Brain microvascular endothelial cell (primary cell): ENCODE data around the gene DVL2.

Experiments
- DNase-seq: peaks from one replicate; pipeline ENCODE4 v3.0.0-alpha.2; 2020
- H3K27ac ChIP-seq: fragments of 250-450 bp; sonication (Bioruptor Pico); 2 replicates; pipeline ENCODE4 v1.5.1; 2020; ENCODE audit warnings: mild to moderate bottlenecking, moderate library complexity
- H3K27me3 ChIP-seq: fragments of 250-450 bp; sonication (Bioruptor Pico); replicated peaks from 2 replicates; pipeline ENCODE4 v1.5.1; 2020; ENCODE audit warnings: mild to moderate bottlenecking
- H3K36me3 ChIP-seq: fragments of 250-450 bp; sonication (Bioruptor Pico); replicated peaks from 2 replicates; pipeline ENCODE4 v1.5.1; 2020; ENCODE audit warnings: mild to moderate bottlenecking
- H3K4me3 ChIP-seq: 2 replicates; pipeline ENCODE4 v1.5.1; 2011; ENCODE audit warnings: low read depth, mild to moderate bottlenecking, control low read depth, low read length, moderate library complexity
- CTCF ChIP-seq: IDR thresholded peaks from 2 replicates; pipeline ENCODE4 v1.5.1; 2011; ENCODE audit warnings: low read depth, mild to moderate bottlenecking, moderate library complexity, low read length, control low read depth, inconsistent platforms; ENCODE audit errors: missing control alignments
- in situ Hi-C: cut with HindIII; loops from 2 replicates; pipeline ENCODE4 v1.10.0; 2017; ENCODE audit warnings: low sequenced_read_pairs, low pct_ligation_motif_present

Gene DVL2

GRCh38 chr17:7217113-7217987 lies 17.0 kb downstream of the DVL2 start:
- H3K4me3 ChIP-seq, result peak overlapping the region; percentile 69
- H3K27me3 ChIP-seq, result no peaks in the 10 kb centered on the region
- DNase-seq, result peak; percentile 66
- no peak for TF ChIP-seq CTCF
- peaks cover 10% of the 10 kb centered on the region for H3K36me3 ChIP-seq
- in situ Hi-C loops, result no loop called here
- no peak overlapping the region for H3K27ac ChIP-seq

- in situ Hi-C loops, result no loop called here
- Histone ChIP-seq H3K36me3 (peaks cover 2% of the 10 kb centered on the region), H3K4me3 (peak overlapping the region; percentile 69), H3K27me3 (no peaks in the 10 kb centered on the region), H3K27ac (no peak overlapping the region)
- no peak for DNase-seq
- no peak for TF ChIP-seq CTCF
These were observed 17.8 kb downstream of the DVL2 start for GRCh38 chr17:7216242-7217112.

GRCh38 chr17:7215652-7216180 lies 18.6 kb downstream of the DVL2 start:
- no peak for TF ChIP-seq CTCF
- DNase-seq, result no peak
- Histone ChIP-seq H3K27ac (peak overlapping the region; percentile 57), H3K4me3 (peak overlapping the region; percentile 69), H3K27me3 (no peaks in the 10 kb centered on the region), H3K36me3 (no peaks in the 10 kb centered on the region)
- in situ Hi-C loops, result no loop called here

- H3K4me3 ChIP-seq, result peak overlapping the region; percentile 58
- H3K27me3 ChIP-seq, result no peaks in the 10 kb centered on the region
- no peaks in the 10 kb centered on the region for H3K36me3 ChIP-seq
- peak overlapping the region; percentile 57 for H3K27ac ChIP-seq
- no peak for TF ChIP-seq CTCF
- in situ Hi-C loops, result no loop called here
- no peak for DNase-seq
These were observed 19.1 kb downstream of the DVL2 start for GRCh38 chr17:7215136-7215638.

- in situ Hi-C loops, result no loop called here
- peak overlapping the region; percentile 58 for H3K4me3 ChIP-seq
- no peaks in the 10 kb centered on the region for H3K36me3 ChIP-seq
- peak; percentile 97 for DNase-seq
- H3K27ac ChIP-seq, result peak overlapping the region; percentile 57
- TF ChIP-seq CTCF, result peak; percentile 75
- no peaks in the 10 kb centered on the region for H3K27me3 ChIP-seq
These were observed 19.8 kb downstream of the DVL2 start for GRCh38 chr17:7214300-7215135.
